Upper lobe of left lung (tissue), 6 donors: Measurements from ENCODE around the gene KHDC4. TPM values are rescaled to one million over a fixed set of nuclear protein-coding genes. Genes with fewer than 3 reads are reported as not detected.

ENCODE experiments used
- ATAC-seq, 2 donors: fragments of 200-7000 bp; cut with Tn5 transposase; one replicate each; pipeline ENCODE4 v1.9.1; 2022; ENCODE audit warnings: mild to moderate bottlenecking in 2 of 2, moderate library complexity in 2 of 2; ENCODE audit not compliant: low FRiP score in 2 of 2
- DNase-seq, 2 donors: peaks; one replicate each; pipeline ENCODE4 v3.0.0-alpha.2; 2019 to 2020
- H3K27ac ChIP-seq, 4 donors: fragments of 200-600 bp; sonication (generic); one replicate each; pipeline ENCODE4 v1.5.1; 2016 to 2019
- H3K27me3 ChIP-seq, 4 donors: fragments of 200-600 bp; sonication (generic); one replicate each; pipeline ENCODE4 v1.5.1; 2017 to 2019
- H3K36me3 ChIP-seq, 4 donors: fragments of 200-600 bp; sonication (generic); one replicate each; pipeline ENCODE4 v1.5.1; 2016 to 2019
- H3K4me1 ChIP-seq, 4 donors: fragments of 200-600 bp; sonication (generic); one replicate each; pipeline ENCODE4 v1.5.1; 2018 to 2019
- H3K4me3 ChIP-seq, 4 donors: fragments of 200-600 bp; sonication (generic); one replicate each; pipeline ENCODE4 v1.5.1; 2017 to 2019; ENCODE audit warnings: mild to moderate bottlenecking in 2 of 4, moderate library complexity in 1 of 4
- H3K9me3 ChIP-seq, 4 donors: fragments of 200-600 bp; sonication (generic); one replicate each; pipeline ENCODE4 v1.5.1; 2018 to 2019
- CTCF ChIP-seq, 6 experiments: fragments of 450-650 bp in 4 of 6; fragments of 200-600 bp in 2 of 6; sonication (generic) in 2 of 6; IDR thresholded peaks; one replicate each; pipeline ENCODE4 v1.5.1; 2016 to 2019; ENCODE audit warnings: antibody characterized with exemption in 6 of 6
- EP300 ChIP-seq, 4 donors: sonication (generic); formaldehyde crosslinking; IDR thresholded peaks; one replicate each; pipeline ENCODE4 v1.5.1; 2017; ENCODE audit warnings: antibody characterized with exemption in 4 of 4, control low read depth in 2 of 4
- POLR2A ChIP-seq, 4 donors: fragments of 450-650 bp; IDR thresholded peaks; one replicate each; pipeline ENCODE4 v1.5.1; 2016 to 2017; ENCODE audit warnings: antibody characterized with exemption in 4 of 4, mild to moderate bottlenecking in 2 of 4
- POLR2AphosphoS5 ChIP-seq, 2 donors: sonication (generic); formaldehyde crosslinking; IDR thresholded peaks; one replicate each; pipeline ENCODE4 v1.5.1; 2017; ENCODE audit warnings: antibody characterized with exemption in 2 of 2
- WGBS, 2 donors: methylation state at CpG; one replicate each; pipeline ENCODE4 v1.1.5; 2017 to 2018; 5-methylcytosine and 5-hydroxymethylcytosine counted together
- total RNA-seq, 6 donors: library from RNA; depleted of rRNA in 4 of 6; stranded (reverse); fragments of >200 nt in 4 of 6; gene quantifications; one replicate each; pipeline versions ENCODE4 v1.1.0 to v1.2.1, GENCODE V29; 2016 to 2021
- donor health status: DM: no; HTN: no; CAD: no; lungs with moderate emphysema.
- donor health status: DM: no; HTN: yes; CAD: no; lungs with severe emphysema.

Gene KHDC4
- total RNA-seq, 6 donors from 2014 or later: 30.4 to 105 (median 37.6) TPM

DNA sequence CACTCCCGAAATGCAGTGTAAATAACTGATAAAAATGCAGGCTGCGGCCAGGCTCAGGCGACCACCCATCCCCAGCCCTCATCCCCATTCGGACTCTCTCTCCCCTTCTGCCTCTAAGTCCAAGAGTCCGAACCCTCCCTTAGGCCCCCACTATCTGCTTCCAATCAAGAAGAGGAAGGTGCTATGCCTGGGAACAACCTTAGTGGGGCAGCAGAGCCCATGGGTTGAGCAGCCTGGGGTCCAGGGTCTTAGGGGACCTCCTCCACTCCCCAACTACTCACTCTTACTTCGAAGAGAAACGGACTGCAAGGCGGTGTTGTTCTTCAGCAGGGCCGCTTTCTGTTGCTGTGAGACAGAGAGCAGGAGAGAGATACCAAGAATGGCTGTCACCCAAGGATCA is 31.9 kb upstream of the KHDC4 start:
- no peak for ATAC-seq
- no peaks in the 10 kb centered on the region for H3K9me3 ChIP-seq
- DNase-seq: no peak
- WGBS, 2 donors: 66 to 67% methylated on average over 9 of the region's 9 CpGs
- H3K4me1 ChIP-seq: peaks cover 73 to 80% (median 79%) of the 10 kb centered on the region in 4 donors
- peaks cover 30 to 79% (median 66%) of the 10 kb centered on the region in 4 donors for H3K36me3 ChIP-seq
- H3K27me3 ChIP-seq: no peaks in the 10 kb centered on the region
- H3K27ac ChIP-seq: peak overlapping the region; percentile 71 to 99 (median 91)
- TF ChIP-seq EP300 (IDR thresholded peaks at IDR 0.05) (no peak), CTCF (IDR thresholded peaks at IDR 0.05) (peak in 2 of 6 experiments; percentile 11 to 20)
- no peak overlapping the region for H3K4me3 ChIP-seq

GRCh38 chr1:155964193-155964592 is 30.0 kb upstream of the KHDC4 start:
- DNase-seq (no peak), ATAC-seq (no peak)
- Histone ChIP-seq H3K4me3 (no peak overlapping the region), H3K9me3 (no peaks in the 10 kb centered on the region), H3K27ac (peak overlapping the region in 2 of 4 donors; percentile 97 to 99), H3K4me1 (peaks cover 54 to 63% (median 60%) of the 10 kb centered on the region in 4 donors), H3K27me3 (no peaks in the 10 kb centered on the region), H3K36me3 (peaks cover 43 to 94% (median 84%) of the 10 kb centered on the region in 4 donors)
- WGBS, 2 donors: 81 to 82% methylated on average over 7 of the region's 7 CpGs
- TF ChIP-seq CTCF (IDR thresholded peaks at IDR 0.05) (no peak), POLR2AphosphoS5 (IDR thresholded peaks at IDR 0.05) (no peak), EP300 (IDR thresholded peaks at IDR 0.05) (no peak), POLR2A (IDR thresholded peaks at IDR 0.05) (no peak)

GRCh38 chr1:155962599-155963211 is 28.5 kb upstream of the KHDC4 start:
- H3K27me3 ChIP-seq: no peaks in the 10 kb centered on the region
- peaks cover 39 to 48% (median 45%) of the 10 kb centered on the region in 4 donors for H3K4me1 ChIP-seq
- H3K36me3 ChIP-seq: peaks cover 56 to 95% (median 92%) of the 10 kb centered on the region in 4 donors
- no peak overlapping the region for H3K4me3 ChIP-seq
- WGBS, 2 donors: 65 to 69% methylated on average over 18 of the region's 18 CpGs
- peak; percentile 19 to 25 for ATAC-seq
- no peak for TF ChIP-seq POLR2AphosphoS5 (IDR thresholded peaks at IDR 0.05)
- peak in 1 of 2 donors; percentile 66 for DNase-seq
- peak overlapping the region; percentile 57 to 76 (median 72) for H3K27ac ChIP-seq
- H3K9me3 ChIP-seq: no peaks in the 10 kb centered on the region

GRCh38 chr1:155961937-155962336 is 27.7 kb upstream of the KHDC4 start:
- Histone ChIP-seq H3K27me3 (no peaks in the 10 kb centered on the region), H3K36me3 (peaks cover 64 to 98% (median 95%) of the 10 kb centered on the region in 4 donors), H3K9me3 (no peaks in the 10 kb centered on the region), H3K4me1 (peaks cover 31 to 40% (median 37%) of the 10 kb centered on the region in 4 donors), H3K4me3 (no peak overlapping the region), H3K27ac (peak overlapping the region; percentile 57 to 76 (median 72))
- peak; percentile 28 to 57 for TF ChIP-seq POLR2AphosphoS5 (IDR thresholded peaks at IDR 0.05)
- peak; percentile 27 to 61 (median 42) for TF ChIP-seq CTCF (IDR thresholded peaks at IDR 0.05)
- TF ChIP-seq POLR2A (IDR thresholded peaks at IDR 0.05): no peak
- peak in 1 of 4 donors; percentile 9 for TF ChIP-seq EP300 (IDR thresholded peaks at IDR 0.05)
- DNase-seq: peak; percentile 72 to 74
- ATAC-seq: peak; percentile 79 to 82
- 36 to 43% methylated on average over 10 to 14 of the region's 14 CpGs for WGBS, 2 donors

GRCh38 chr1:155960081-155960745 is 26.0 kb upstream of the KHDC4 start:
- no peaks in the 10 kb centered on the region for H3K27me3 ChIP-seq
- no peak for TF ChIP-seq CTCF (IDR thresholded peaks at IDR 0.05)
- TF ChIP-seq EP300 (IDR thresholded peaks at IDR 0.05): no peak
- no peak for TF ChIP-seq POLR2A (IDR thresholded peaks at IDR 0.05)
- TF ChIP-seq POLR2AphosphoS5 (IDR thresholded peaks at IDR 0.05): no peak
- H3K4me1 ChIP-seq: peaks cover 14 to 26% (median 23%) of the 10 kb centered on the region in 4 donors
- H3K4me3 ChIP-seq: no peak overlapping the region
- H3K27ac ChIP-seq: peak overlapping the region; percentile 9 to 76 (median 60)
- DNase-seq: no peak
- H3K9me3 ChIP-seq: no peaks in the 10 kb centered on the region
- 89% methylated on average over 3 of the region's 3 CpGs for WGBS, 2 donors
- peaks cover 59 to 98% (median 96%) of the 10 kb centered on the region in 4 donors for H3K36me3 ChIP-seq
- no peak for ATAC-seq
